HEK293 (cell line): Measurements from ENCODE around the gene C2CD3.

ENCODE experiments used
- CTCF ChIA-PET: fragments of 350-600 bp; formaldehyde crosslinking; extraction: SDS; loops from one replicate; lab custom pipeline; 2021; ENCODE audit warnings: antibody characterized with exemption; lab: Yijun Ruan, JAX
- POLR2A ChIA-PET: fragments of 300-600 bp; formaldehyde crosslinking; extraction: SDS; loops from one replicate; lab custom pipeline; 2020; ENCODE audit warnings: antibody characterized with exemption, inconsistent platforms; lab: Yijun Ruan, JAX
- H3K27ac ChIP-seq: fragments of 200-500 bp; sonication (Bioruptor generic); 2 replicates; pipeline ENCODE4 v1.5.1; 2014; ENCODE audit warnings: low read depth, low read length, control low read depth, inconsistent platforms; ENCODE audit errors: extremely low read depth
- H3K36me3 ChIP-seq, 2 experiments: fragments of 200-500 bp in 1 of 2; sonication (Bioruptor generic) in 1 of 2; 1 replicate in 1 of 2; 2 replicates in 1 of 2; pipeline ENCODE4 v1.5.1; 2014 to 2017; ENCODE audit warnings: inconsistent platforms in 2 of 2, low read length in 2 of 2; ENCODE audit not compliant: control insufficient read depth in 2 of 2, insufficient read depth in 1 of 2
- H3K4me1 ChIP-seq: fragments of 200-500 bp; sonication (Bioruptor generic); 2 replicates; pipeline ENCODE4 v1.5.1; 2014; ENCODE audit warnings: mild to moderate bottlenecking, low read length, inconsistent platforms; ENCODE audit not compliant: control insufficient read depth, insufficient read depth
- H3K4me3 ChIP-seq: 2 replicates; pipeline ENCODE4 v1.5.1; 2011; ENCODE audit warnings: low read depth, mild to moderate bottlenecking, control low read depth, low read length, moderate library complexity
- H3K9me3 ChIP-seq: fragments of 200-500 bp; sonication (Bioruptor generic); 2 replicates; pipeline ENCODE4 v1.5.1; 2014; ENCODE audit warnings: low read depth, low read length, inconsistent platforms; ENCODE audit not compliant: control insufficient read depth, insufficient read depth
- GLIS1 ChIP-seq: fragments of 450-650 bp; formaldehyde crosslinking; IDR thresholded peaks from 2 replicates; pipeline ENCODE4 v1.5.1; 2016; ENCODE audit warnings: missing biosample characterization, missing genetic modification characterization
- GLIS2 ChIP-seq: fragments of 450-650 bp; formaldehyde crosslinking; IDR thresholded peaks from 2 replicates; pipeline ENCODE4 v1.5.1; 2016; ENCODE audit warnings: missing biosample characterization, missing genetic modification characterization
- KLF1 ChIP-seq: fragments of 450-650 bp; formaldehyde crosslinking; IDR thresholded peaks from 2 replicates; pipeline ENCODE4 v1.5.1; 2016; ENCODE audit warnings: missing biosample characterization, missing genetic modification characterization
- KLF16 ChIP-seq: fragments of 450-650 bp; formaldehyde crosslinking; IDR thresholded peaks from 2 replicates; pipeline ENCODE4 v1.5.1; 2017; ENCODE audit warnings: missing biosample characterization, missing genetic modification characterization
- SP7 ChIP-seq: fragments of 450-650 bp; formaldehyde crosslinking; IDR thresholded peaks from 2 replicates; pipeline ENCODE4 v1.5.1; 2016; ENCODE audit warnings: missing biosample characterization, missing genetic modification characterization
- ZBTB8A ChIP-seq: fragments of 450-650 bp; formaldehyde crosslinking; IDR thresholded peaks from 2 replicates; pipeline ENCODE4 v1.5.1; 2016; ENCODE audit warnings: missing biosample characterization, missing genetic modification characterization
- ZNF114 ChIP-seq: fragments of 450-650 bp; formaldehyde crosslinking; IDR thresholded peaks from 2 replicates; pipeline ENCODE4 v1.5.0; 2017; ENCODE audit warnings: missing biosample characterization, missing genetic modification characterization
- ZNF146 ChIP-seq: fragments of 450-650 bp; formaldehyde crosslinking; IDR thresholded peaks from 2 replicates; pipeline ENCODE4 v1.5.1; 2016; ENCODE audit warnings: missing biosample characterization, missing genetic modification characterization
- ZNF174 ChIP-seq: fragments of 450-650 bp; formaldehyde crosslinking; IDR thresholded peaks from 2 replicates; pipeline ENCODE4 v1.5.0; 2017; ENCODE audit warnings: missing biosample characterization, mild to moderate bottlenecking, missing genetic modification characterization
- ZNF223 ChIP-seq: fragments of 450-650 bp; formaldehyde crosslinking; IDR thresholded peaks from 2 replicates; pipeline ENCODE4 v1.5.1; 2016; ENCODE audit warnings: missing biosample characterization, missing genetic modification characterization
- ZNF24 ChIP-seq: fragments of 450-650 bp; formaldehyde crosslinking; IDR thresholded peaks from 2 replicates; pipeline ENCODE4 v1.5.1; 2016; ENCODE audit warnings: missing biosample characterization, missing genetic modification characterization
- ZNF561 ChIP-seq: fragments of 450-650 bp; IDR thresholded peaks from 2 replicates; pipeline ENCODE4 v1.5.1; 2018; ENCODE audit warnings: missing biosample characterization, missing genetic modification characterization, borderline replicate concordance
- ZNF664 ChIP-seq: fragments of 450-650 bp; formaldehyde crosslinking; IDR thresholded peaks from 2 replicates; pipeline ENCODE4 v1.5.1; 2016; ENCODE audit warnings: missing biosample characterization, missing genetic modification characterization
- ZNF707 ChIP-seq: fragments of 450-650 bp; formaldehyde crosslinking; IDR thresholded peaks from 2 replicates; pipeline ENCODE4 v1.5.1; 2016; ENCODE audit warnings: missing biosample characterization, missing genetic modification characterization
- ZNF843 ChIP-seq: fragments of 450-650 bp; formaldehyde crosslinking; IDR thresholded peaks from 2 replicates; pipeline ENCODE4 v1.5.1; 2016; ENCODE audit warnings: missing biosample characterization, missing genetic modification characterization
- TF ChIP-seq, protein P1 (sequence below): fragments of 450-650 bp; formaldehyde crosslinking; IDR thresholded peaks from 2 replicates; pipeline ENCODE4 v1.5.0; 2017; ENCODE audit warnings: missing biosample characterization, missing genetic modification characterization, borderline replicate concordance
- TF ChIP-seq, protein P2 (sequence below): fragments of 450-650 bp; formaldehyde crosslinking; IDR thresholded peaks from 2 replicates; pipeline ENCODE4 v1.5.1; 2017; ENCODE audit warnings: missing biosample characterization, mild to moderate bottlenecking, missing genetic modification characterization, moderate library complexity
- TF ChIP-seq, protein P3 (sequence below): fragments of 450-650 bp; formaldehyde crosslinking; IDR thresholded peaks from 2 replicates; pipeline ENCODE4 v1.5.1; 2016; ENCODE audit warnings: missing biosample characterization, missing genetic modification characterization
- TF ChIP-seq, protein P4 (sequence below): fragments of 450-650 bp; formaldehyde crosslinking; IDR thresholded peaks from 2 replicates; pipeline ENCODE4 v1.5.1; 2016; ENCODE audit warnings: missing biosample characterization, missing genetic modification characterization
- TF ChIP-seq, protein P5 (sequence below): fragments of 450-650 bp; formaldehyde crosslinking; IDR thresholded peaks from 2 replicates; pipeline ENCODE4 v1.5.1; 2016; ENCODE audit warnings: missing biosample characterization, missing genetic modification characterization, borderline replicate concordance

Gene C2CD3

DNA sequence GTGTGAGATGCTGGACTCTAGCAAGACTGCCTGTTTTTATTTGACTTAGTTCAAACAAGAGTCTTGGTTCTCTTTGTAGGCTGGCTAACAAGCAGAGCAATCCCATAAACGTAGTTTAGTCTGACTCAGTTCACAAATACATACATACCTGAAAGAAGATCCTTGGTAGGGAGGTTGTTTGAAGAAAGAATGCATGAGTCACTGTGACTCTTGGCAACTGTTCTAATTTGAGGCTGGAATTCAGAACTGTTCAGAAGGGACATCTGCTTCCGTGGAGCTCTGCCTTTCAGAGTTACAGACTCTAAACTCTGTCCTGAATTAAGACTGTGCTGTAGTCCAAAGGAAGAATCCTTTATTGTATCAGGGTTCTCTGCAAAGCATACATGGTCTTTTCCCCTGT lies 32.2 kb downstream of the C2CD3 start (continued):
- TF ChIP-seq ZNF174 (tag by site-specific recombination) (no peak), ZBTB8A (tag by site-specific recombination) (no peak), ZNF114 (no peak), ZNF146 (tag by site-specific recombination) (no peak), ZNF843 (no peak), ZNF664 (no peak)
- TF ChIP-seq, protein P1, sequence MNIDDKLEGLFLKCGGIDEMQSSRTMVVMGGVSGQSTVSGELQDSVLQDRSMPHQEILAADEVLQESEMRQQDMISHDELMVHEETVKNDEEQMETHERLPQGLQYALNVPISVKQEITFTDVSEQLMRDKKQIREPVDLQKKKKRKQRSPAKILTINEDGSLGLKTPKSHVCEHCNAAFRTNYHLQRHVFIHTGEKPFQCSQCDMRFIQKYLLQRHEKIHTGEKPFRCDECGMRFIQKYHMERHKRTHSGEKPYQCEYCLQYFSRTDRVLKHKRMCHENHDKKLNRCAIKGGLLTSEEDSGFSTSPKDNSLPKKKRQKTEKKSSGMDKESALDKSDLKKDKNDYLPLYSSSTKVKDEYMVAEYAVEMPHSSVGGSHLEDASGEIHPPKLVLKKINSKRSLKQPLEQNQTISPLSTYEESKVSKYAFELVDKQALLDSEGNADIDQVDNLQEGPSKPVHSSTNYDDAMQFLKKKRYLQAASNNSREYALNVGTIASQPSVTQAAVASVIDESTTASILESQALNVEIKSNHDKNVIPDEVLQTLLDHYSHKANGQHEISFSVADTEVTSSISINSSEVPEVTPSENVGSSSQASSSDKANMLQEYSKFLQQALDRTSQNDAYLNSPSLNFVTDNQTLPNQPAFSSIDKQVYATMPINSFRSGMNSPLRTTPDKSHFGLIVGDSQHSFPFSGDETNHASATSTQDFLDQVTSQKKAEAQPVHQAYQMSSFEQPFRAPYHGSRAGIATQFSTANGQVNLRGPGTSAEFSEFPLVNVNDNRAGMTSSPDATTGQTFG (tag by site-specific recombination): no peak
- TF ChIP-seq, protein P2, sequence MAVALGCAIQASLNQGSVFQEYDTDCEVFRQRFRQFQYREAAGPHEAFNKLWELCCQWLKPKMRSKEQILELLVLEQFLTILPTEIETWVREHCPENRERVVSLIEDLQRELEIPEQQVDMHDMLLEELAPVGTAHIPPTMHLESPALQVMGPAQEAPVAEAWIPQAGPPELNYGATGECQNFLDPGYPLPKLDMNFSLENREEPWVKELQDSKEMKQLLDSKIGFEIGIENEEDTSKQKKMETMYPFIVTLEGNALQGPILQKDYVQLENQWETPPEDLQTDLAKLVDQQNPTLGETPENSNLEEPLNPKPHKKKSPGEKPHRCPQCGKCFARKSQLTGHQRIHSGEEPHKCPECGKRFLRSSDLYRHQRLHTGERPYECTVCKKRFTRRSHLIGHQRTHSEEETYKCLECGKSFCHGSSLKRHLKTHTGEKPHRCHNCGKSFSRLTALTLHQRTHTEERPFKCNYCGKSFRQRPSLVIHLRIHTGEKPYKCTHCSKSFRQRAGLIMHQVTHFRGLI (tag by site-specific recombination): no peak

DNA sequence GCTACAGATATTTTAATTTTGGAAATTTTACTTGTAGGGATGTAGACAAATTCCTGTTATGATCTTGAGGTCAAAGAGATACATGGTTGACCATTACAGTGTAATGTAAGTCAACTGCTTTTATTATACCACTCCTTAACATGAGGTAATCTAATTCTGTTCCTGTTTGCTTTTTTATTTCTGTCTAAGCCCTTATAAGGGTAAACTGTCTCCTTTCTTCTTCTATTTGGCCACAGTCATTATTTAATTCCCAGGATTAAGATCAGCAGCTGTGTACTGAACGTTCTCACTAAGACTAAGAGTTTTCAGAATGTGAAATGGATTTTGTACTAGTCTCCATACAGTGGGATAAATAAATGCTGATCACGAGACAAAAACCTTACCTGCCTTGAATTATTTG lies 32.8 kb downstream of the C2CD3 start:
- Histone ChIP-seq H3K4me1 (peaks cover 12% of the 10 kb centered on the region), H3K27ac (peak overlapping the region; percentile 43; the same call in 1 of the 2 replicates), H3K36me3 (peaks cover 4 to 23% of the 10 kb centered on the region in 2 experiments; a peak in 2 of 3 replicates), H3K9me3 (no peaks in the 10 kb centered on the region), H3K4me3 (no peak overlapping the region)
- TF ChIP-seq ZNF561 (tag by site-specific recombination): no peak
- TF ChIP-seq ZNF707 (tag by site-specific recombination): no peak
- POLR2A ChIA-PET: no interaction called here
- CTCF ChIA-PET: interaction anchor here (1.1 kb wide), 1 partner anchor 118 kb away, joined by 3 read pairs; no protein-coding TSS in a partner anchor

DNA sequence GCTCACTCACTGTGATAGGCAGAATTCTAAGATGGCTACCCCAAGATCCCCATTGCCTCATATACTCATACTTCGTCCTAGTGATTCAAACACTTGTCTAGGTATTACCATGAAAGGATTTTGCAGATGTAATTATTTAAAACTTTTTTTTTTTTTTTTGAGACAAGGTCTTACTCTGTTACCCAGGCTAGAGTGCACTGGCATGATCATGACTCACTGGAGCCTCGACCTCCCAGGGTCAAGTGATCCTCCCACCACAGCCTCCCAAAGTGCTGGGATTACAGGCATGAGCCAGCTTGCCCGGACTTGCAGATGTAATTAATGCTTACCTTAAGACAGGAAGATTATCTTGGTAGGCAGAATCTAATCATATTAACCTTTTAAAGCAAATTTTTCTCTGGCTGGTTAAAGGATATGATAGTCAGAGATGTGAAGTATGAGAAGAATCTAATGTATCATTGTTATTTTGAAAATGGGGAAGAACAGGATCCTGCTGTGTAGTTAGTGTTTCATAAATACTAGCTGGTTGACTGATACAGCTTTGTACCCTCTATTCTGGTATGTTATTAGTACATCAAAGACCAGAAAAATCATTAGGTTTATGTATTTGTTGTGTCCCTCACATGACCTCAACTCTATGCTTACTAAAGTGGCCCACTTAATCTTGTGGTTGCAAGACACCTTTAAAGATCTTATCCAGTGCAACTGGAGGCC lies 35.5 kb downstream of the C2CD3 start:
- H3K9me3 ChIP-seq: no peaks in the 10 kb centered on the region
- no peak overlapping the region for H3K4me3 ChIP-seq
- H3K4me1 ChIP-seq: peaks cover 12% of the 10 kb centered on the region
- ChIA-PET CTCF (interaction anchor here (0.6 to 0.8 kb wide), 5 partner anchors 16 to 256 kb away, joined by 3 to 4 read pairs (median 3); partner anchors contain the start of genes C2CD3 and PPME1), POLR2A (interaction anchor here (0.9 to 1.2 kb wide), 3 partner anchors 14 to 153 kb away, joined by 3 to 4 read pairs (median 3); partner anchors contain the start of genes C2CD3, PPME1 and UCP2)
- H3K36me3 ChIP-seq: peaks cover 4 to 47% of the 10 kb centered on the region in 2 experiments
- H3K27ac ChIP-seq: peak overlapping the region; percentile 47; the same call in 1 of the 2 replicates
- TF ChIP-seq, protein P3, sequence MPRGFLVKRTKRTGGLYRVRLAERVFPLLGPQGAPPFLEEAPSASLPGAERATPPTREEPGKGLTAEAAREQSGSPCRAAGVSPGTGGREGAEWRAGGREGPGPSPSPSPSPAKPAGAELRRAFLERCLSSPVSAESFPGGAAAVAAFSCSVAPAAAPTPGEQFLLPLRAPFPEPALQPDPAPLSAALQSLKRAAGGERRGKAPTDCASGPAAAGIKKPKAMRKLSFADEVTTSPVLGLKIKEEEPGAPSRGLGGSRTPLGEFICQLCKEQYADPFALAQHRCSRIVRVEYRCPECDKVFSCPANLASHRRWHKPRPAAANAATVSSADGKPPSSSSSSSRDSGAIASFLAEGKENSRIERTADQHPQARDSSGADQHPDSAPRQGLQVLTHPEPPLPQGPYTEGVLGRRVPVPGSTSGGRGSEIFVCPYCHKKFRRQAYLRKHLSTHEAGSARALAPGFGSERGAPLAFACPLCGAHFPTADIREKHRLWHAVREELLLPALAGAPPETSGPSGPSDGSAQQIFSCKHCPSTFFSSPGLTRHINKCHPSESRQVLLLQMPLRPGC (tag by site-specific recombination): peak; percentile 52; the same call in 1 of the 2 replicates
- TF ChIP-seq GLIS1 (tag by site-specific recombination) (peak; percentile 97), GLIS2 (tag by site-specific recombination) (peak; percentile 49), KLF1 (tag by site-specific recombination) (no peak), ZNF24 (tag by site-specific recombination) (0 out of 2 replicates have a peak, but pooled peaks have one; percentile 38), SP7 (peak; percentile 97), KLF16 (tag by site-specific recombination) (no peak), ZNF223 (tag by site-specific recombination) (no peak)
- TF ChIP-seq, protein P4, sequence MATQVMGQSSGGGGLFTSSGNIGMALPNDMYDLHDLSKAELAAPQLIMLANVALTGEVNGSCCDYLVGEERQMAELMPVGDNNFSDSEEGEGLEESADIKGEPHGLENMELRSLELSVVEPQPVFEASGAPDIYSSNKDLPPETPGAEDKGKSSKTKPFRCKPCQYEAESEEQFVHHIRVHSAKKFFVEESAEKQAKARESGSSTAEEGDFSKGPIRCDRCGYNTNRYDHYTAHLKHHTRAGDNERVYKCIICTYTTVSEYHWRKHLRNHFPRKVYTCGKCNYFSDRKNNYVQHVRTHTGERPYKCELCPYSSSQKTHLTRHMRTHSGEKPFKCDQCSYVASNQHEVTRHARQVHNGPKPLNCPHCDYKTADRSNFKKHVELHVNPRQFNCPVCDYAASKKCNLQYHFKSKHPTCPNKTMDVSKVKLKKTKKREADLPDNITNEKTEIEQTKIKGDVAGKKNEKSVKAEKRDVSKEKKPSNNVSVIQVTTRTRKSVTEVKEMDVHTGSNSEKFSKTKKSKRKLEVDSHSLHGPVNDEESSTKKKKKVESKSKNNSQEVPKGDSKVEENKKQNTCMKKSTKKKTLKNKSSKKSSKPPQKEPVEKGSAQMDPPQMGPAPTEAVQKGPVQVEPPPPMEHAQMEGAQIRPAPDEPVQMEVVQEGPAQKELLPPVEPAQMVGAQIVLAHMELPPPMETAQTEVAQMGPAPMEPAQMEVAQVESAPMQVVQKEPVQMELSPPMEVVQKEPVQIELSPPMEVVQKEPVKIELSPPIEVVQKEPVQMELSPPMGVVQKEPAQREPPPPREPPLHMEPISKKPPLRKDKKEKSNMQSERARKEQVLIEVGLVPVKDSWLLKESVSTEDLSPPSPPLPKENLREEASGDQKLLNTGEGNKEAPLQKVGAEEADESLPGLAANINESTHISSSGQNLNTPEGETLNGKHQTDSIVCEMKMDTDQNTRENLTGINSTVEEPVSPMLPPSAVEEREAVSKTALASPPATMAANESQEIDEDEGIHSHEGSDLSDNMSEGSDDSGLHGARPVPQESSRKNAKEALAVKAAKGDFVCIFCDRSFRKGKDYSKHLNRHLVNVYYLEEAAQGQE (tag by site-specific recombination): no peak
- TF ChIP-seq, protein P5, sequence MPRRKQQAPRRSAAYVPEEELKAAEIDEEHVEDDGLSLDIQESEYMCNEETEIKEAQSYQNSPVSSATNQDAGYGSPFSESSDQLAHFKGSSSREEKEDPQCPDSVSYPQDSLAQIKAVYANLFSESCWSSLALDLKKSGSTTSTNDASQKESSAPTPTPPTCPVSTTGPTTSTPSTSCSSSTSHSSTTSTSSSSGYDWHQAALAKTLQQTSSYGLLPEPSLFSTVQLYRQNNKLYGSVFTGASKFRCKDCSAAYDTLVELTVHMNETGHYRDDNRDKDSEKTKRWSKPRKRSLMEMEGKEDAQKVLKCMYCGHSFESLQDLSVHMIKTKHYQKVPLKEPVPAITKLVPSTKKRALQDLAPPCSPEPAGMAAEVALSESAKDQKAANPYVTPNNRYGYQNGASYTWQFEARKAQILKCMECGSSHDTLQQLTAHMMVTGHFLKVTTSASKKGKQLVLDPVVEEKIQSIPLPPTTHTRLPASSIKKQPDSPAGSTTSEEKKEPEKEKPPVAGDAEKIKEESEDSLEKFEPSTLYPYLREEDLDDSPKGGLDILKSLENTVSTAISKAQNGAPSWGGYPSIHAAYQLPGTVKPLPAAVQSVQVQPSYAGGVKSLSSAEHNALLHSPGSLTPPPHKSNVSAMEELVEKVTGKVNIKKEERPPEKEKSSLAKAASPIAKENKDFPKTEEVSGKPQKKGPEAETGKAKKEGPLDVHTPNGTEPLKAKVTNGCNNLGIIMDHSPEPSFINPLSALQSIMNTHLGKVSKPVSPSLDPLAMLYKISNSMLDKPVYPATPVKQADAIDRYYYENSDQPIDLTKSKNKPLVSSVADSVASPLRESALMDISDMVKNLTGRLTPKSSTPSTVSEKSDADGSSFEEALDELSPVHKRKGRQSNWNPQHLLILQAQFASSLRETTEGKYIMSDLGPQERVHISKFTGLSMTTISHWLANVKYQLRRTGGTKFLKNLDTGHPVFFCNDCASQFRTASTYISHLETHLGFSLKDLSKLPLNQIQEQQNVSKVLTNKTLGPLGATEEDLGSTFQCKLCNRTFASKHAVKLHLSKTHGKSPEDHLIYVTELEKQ (tag by site-specific recombination): 0 out of 2 replicates have a peak, but pooled peaks have one; percentile 6
